ENCODE measurements around the gene LTBP1. TPM values are rescaled to one million over a fixed set of nuclear protein-coding genes. Genes with fewer than 3 reads are reported as not detected.

Gene LTBP1
- total and polyA plus RNA-seq, 2 experiments from 2014 or later, result 35.6 to 68.9 TPM

- H3K36me3 ChIP-seq (replicated peaks; ENCODE audit: insufficient read depth, low read depth), result no peaks in the 10 kb centered on the region
- no peaks in the 10 kb centered on the region for H3K79me2 ChIP-seq
- H3K9me3 ChIP-seq (ENCODE audit: low read depth), result no peaks in the 10 kb centered on the region
- no peaks in the 10 kb centered on the region for H4K20me1 ChIP-seq (ENCODE audit: insufficient read depth, poor library complexity, severe bottlenecking)
- 56% methylated on average over 1 of the region's 1 CpG for WGBS (ENCODE audit: low lambda C conversion rate, missing lambda C conversion rate)
- H3K4me2 ChIP-seq, result no peak overlapping the region
- no peak for DNase-seq (ENCODE audit: low spot score)
- H3K9me2 ChIP-seq (replicated peaks; ENCODE audit: insufficient read depth), result no peaks in the 10 kb centered on the region
- TF ChIP-seq EZH2phosphoT487 (IDR thresholded peaks at IDR 0.05; ENCODE audit: low read depth, severe bottlenecking, unreplicated experiment), result no peak
- TF ChIP-seq, protein P1, sequence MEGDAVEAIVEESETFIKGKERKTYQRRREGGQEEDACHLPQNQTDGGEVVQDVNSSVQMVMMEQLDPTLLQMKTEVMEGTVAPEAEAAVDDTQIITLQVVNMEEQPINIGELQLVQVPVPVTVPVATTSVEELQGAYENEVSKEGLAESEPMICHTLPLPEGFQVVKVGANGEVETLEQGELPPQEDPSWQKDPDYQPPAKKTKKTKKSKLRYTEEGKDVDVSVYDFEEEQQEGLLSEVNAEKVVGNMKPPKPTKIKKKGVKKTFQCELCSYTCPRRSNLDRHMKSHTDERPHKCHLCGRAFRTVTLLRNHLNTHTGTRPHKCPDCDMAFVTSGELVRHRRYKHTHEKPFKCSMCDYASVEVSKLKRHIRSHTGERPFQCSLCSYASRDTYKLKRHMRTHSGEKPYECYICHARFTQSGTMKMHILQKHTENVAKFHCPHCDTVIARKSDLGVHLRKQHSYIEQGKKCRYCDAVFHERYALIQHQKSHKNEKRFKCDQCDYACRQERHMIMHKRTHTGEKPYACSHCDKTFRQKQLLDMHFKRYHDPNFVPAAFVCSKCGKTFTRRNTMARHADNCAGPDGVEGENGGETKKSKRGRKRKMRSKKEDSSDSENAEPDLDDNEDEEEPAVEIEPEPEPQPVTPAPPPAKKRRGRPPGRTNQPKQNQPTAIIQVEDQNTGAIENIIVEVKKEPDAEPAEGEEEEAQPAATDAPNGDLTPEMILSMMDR (IDR thresholded peaks at IDR 0.05; ENCODE audit: poor library complexity), result no peak
- TF ChIP-seq EZH2 (IDR thresholded peaks at IDR 0.05; ENCODE audit: borderline replicate concordance), result no peak
- H3K27me3 ChIP-seq, result no peaks in the 10 kb centered on the region
- no peaks in the 10 kb centered on the region for H3K4me1 ChIP-seq (ENCODE audit: insufficient read depth)
- no peak overlapping the region for H3K27ac ChIP-seq
- no peak overlapping the region for H3K4me3 ChIP-seq
- no peak overlapping the region for H2AFZ ChIP-seq
Measured at GRCh38 chr2:33316328-33316727, 369.6 kb downstream of the LTBP1 start.

DNA sequence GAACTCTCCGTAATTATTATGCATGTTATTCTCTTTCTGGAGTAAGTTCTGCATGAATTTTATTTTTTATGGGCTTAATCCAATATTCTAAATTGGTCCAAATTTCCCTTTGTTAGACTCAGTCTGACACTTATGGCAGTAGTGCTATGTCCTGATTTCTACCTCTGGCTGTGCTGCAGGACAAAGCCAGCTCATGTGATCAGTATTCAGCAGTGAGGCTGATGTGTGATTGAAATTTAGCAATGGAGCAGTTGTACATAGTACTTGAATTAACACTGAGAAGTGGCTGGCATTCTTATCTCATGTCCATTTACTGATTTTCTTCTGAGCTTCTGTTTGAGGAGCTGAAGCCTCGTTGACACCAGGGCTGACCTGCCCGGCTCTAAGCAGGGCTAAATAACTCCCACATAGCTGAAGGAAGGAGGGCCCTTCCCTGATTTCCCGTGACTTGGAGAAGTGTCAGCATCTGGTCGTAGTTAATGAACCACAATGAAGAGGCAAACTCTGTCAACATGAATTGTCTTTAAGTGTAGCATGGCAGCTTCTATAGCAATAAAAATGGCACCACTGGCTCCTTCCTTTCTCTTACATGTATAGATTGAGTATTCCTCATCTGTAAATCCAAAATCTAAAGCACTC, 370.7 kb downstream of the LTBP1 start:
- no peak for DNase-seq (ENCODE audit: low spot score)
- 69% methylated on average over 5 of the region's 5 CpGs for WGBS (ENCODE audit: low lambda C conversion rate, missing lambda C conversion rate)
- Histone ChIP-seq H3K79me2 (no peaks in the 10 kb centered on the region), H3K27ac (no peak overlapping the region), H4K20me1 (ENCODE audit: insufficient read depth, poor library complexity, severe bottlenecking) (no peaks in the 10 kb centered on the region), H2AFZ (no peak overlapping the region), H3K9me2 (replicated peaks; ENCODE audit: insufficient read depth) (no peaks in the 10 kb centered on the region), H3K9me3 (ENCODE audit: low read depth) (no peaks in the 10 kb centered on the region), H3K36me3 (replicated peaks; ENCODE audit: insufficient read depth, low read depth) (no peaks in the 10 kb centered on the region), H3K4me2 (no peak overlapping the region), H3K4me1 (ENCODE audit: insufficient read depth) (no peaks in the 10 kb centered on the region), H3K27me3 (no peaks in the 10 kb centered on the region), H3K4me3 (no peak overlapping the region)
- TF ChIP-seq EZH2 (IDR thresholded peaks at IDR 0.05; ENCODE audit: borderline replicate concordance) (no peak), EZH2phosphoT487 (IDR thresholded peaks at IDR 0.05; ENCODE audit: low read depth, severe bottlenecking, unreplicated experiment) (no peak)

DNA sequence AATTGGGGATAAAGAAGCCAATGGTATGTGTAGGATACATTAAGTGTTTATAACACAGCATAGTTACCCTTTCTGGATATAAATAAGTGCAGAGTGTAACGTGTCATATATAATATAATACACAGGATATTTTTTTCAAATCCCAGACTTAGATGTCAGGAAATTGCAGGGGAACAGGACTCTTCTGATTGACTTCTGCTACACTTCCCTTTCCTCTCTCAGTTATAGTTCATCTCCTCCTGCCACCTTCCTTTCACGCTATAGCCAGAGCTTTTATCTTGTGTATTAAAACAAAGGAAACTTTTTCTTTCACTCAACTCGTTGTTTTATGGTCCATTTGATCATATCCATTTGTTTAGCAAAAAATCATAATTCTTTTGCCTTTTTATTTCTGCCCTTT, 371.7 kb downstream of the LTBP1 start:
- no peaks in the 10 kb centered on the region for H3K79me2 ChIP-seq
- TF ChIP-seq EZH2phosphoT487 (IDR thresholded peaks at IDR 0.05; ENCODE audit: low read depth, severe bottlenecking, unreplicated experiment) (no peak), EZH2 (IDR thresholded peaks at IDR 0.05; ENCODE audit: borderline replicate concordance) (no peak)
- TF ChIP-seq, protein P1 (IDR thresholded peaks at IDR 0.05; ENCODE audit: poor library complexity), result no peak

GRCh38 chr2:33320573-33320972, 373.8 kb downstream of the LTBP1 start:
- Histone ChIP-seq H3K79me2 (no peaks in the 10 kb centered on the region), H4K20me1 (ENCODE audit: insufficient read depth, poor library complexity, severe bottlenecking) (no peaks in the 10 kb centered on the region), H3K4me2 (no peak overlapping the region), H3K4me3 (no peak overlapping the region), H3K9me2 (replicated peaks; ENCODE audit: insufficient read depth) (no peaks in the 10 kb centered on the region), H3K36me3 (replicated peaks; ENCODE audit: insufficient read depth, low read depth) (no peaks in the 10 kb centered on the region), H2AFZ (no peak overlapping the region), H3K4me1 (ENCODE audit: insufficient read depth) (no peaks in the 10 kb centered on the region), H3K9me3 (ENCODE audit: low read depth) (no peaks in the 10 kb centered on the region), H3K27me3 (no peaks in the 10 kb centered on the region), H3K27ac (no peak overlapping the region)
- no peak for TF ChIP-seq EZH2phosphoT487 (IDR thresholded peaks at IDR 0.05; ENCODE audit: low read depth, severe bottlenecking, unreplicated experiment)
- TF ChIP-seq EZH2 (IDR thresholded peaks at IDR 0.05; ENCODE audit: borderline replicate concordance), result no peak
- 70% methylated on average over 3 of the region's 3 CpGs for WGBS (ENCODE audit: low lambda C conversion rate, missing lambda C conversion rate)
- no peak for DNase-seq (ENCODE audit: low spot score)

More for the DNA sequence above, 371.7 kb downstream of the LTBP1 start:
- no peaks in the 10 kb centered on the region for H4K20me1 ChIP-seq (ENCODE audit: insufficient read depth, poor library complexity, severe bottlenecking)
- H3K9me2 ChIP-seq (replicated peaks; ENCODE audit: insufficient read depth), result no peaks in the 10 kb centered on the region
- no peaks in the 10 kb centered on the region for H3K27me3 ChIP-seq
- no peaks in the 10 kb centered on the region for H3K9me3 ChIP-seq (ENCODE audit: low read depth)
- no peak overlapping the region for H3K4me3 ChIP-seq
- 95% methylated on average over 3 of the region's 3 CpGs for WGBS (ENCODE audit: low lambda C conversion rate, missing lambda C conversion rate)
- no peak overlapping the region for H2AFZ ChIP-seq
- no peaks in the 10 kb centered on the region for H3K4me1 ChIP-seq (ENCODE audit: insufficient read depth)
- no peak overlapping the region for H3K27ac ChIP-seq
- H3K4me2 ChIP-seq, result no peak overlapping the region
- H3K36me3 ChIP-seq (replicated peaks; ENCODE audit: insufficient read depth, low read depth), result no peaks in the 10 kb centered on the region
- no peak for DNase-seq (ENCODE audit: low spot score)

Measured in hepatocyte (in vitro differentiated cells).